Superior temporal gyrus (tissue), 1 donor: ENCODE measurements around the gene KIAA1549.

Experiments
- DNase-seq: peaks from one replicate; pipeline ENCODE4 v3.0.0-alpha.2; 2016; ENCODE audit errors: extremely low spot score

Gene KIAA1549

DNA sequence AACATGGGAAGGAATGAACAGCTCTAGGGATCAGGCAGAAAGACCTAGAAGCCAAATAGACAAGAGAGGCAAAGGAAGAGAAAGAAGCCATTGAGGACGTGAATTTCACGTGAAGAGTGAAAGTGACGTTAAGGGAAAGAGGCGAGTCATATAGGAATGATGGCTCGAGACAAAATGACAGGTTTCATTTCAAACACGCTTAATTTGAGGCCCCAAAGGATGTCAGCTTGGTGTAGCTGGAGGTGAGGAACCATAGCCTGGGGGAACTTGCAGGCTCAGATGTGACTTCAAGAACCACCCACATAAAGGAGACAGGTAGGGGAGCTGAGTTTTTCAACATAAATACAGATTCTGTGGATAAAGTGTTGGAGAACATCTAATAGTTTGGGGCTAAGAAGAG is 98.9 kb downstream of the KIAA1549 start:
- DNase-seq: no peak

DNA sequence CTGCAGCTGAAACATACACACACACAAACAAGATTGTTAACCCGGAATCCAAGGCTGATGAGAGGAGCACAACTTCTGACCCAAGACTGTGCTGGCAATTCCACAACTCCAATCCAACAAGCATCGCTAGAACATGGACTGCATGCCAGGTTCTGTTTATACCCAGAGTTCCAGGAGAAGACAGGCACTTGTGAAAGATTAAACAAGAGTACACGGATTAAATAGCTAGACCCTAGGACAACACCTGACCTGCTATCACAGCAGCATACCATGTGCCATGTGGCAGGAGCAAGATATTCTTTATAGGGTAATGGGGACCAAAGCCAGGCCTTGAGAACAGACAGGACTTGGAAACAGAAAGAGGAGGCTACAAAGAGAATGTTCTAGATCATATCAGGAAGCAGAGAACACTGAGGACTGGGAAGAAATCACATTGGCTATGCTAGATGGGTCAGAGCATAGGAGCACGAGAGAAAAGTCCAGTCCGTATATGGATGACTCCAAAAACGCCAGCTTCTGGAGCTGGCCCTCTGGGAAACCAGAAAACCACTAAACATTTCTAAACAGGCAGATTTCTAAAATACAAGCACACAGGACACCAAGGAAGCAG is 99.5 kb downstream of the KIAA1549 start:
- DNase-seq: no peak

DNA sequence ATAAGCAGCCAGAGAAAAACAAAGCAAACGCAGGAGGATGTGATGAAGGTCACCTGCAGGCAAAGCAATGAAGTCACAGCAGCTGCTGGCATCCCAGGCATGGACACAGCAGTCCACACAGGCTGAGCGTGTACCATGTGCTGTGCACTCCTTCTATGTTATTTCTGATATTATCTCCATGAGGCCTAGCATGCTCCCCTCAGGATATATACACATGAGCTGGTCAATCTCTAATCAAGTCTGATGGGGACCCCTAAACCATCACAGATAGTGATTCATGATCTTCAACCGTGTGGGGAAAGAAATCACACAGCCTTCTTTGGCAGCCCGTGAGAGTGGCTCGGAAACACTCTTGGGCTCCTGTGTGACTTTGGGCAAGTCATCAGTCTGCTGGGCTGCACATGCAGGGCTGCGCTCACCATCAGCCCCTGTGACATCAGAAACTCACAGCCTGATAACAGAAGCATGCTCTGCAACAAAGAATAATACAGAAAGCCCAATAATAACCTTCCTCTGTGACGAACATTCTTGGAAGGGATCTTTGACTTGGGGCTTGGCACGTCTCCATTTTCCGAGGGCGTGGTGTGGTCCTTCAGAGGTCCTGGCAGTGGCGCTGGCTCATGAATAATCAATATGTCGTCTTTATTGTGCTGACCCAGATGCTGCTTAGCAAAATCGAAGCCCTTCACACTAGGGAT is 100.2 kb downstream of the KIAA1549 start:
- DNase-seq: no peak

DNA sequence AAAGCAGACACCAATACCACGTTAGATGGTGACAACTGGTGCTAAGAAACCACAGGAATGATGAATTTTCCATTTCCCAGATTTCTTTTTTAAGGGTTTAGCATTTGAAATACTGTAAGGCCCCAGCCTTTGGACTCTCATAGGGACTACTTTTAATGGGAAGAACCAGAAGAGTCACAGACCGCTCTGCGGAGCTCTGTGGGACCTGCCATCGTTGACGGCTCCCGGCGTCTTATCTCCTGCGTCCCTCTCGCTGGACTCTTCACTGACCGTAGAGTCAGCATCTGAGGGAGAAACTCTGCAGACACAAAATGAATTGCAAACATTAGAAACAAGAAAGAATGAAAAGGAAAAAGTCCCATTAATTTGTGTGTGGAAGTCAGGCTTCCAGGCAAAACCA is 101.8 kb downstream of the KIAA1549 start:
- no peak for DNase-seq

DNA sequence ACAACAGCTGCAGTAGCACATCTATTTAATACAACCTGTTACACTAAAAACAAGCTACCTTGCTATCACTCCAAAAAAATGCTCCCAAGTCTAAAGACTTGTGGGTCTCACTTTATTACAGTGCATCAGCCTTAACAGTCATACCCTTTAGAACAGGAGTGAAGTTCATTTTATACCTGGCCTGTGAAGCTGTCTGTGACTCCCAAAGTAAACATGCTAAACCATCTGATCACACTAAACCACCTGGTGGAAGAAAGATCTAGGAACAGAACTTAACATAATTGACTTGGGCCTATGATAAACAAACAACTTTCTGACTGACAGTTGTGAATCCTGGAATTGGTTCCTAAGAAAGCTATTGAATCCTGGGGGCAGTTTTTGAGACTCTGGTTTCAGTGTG is 102.3 kb downstream of the KIAA1549 start:
- DNase-seq: no peak

DNA sequence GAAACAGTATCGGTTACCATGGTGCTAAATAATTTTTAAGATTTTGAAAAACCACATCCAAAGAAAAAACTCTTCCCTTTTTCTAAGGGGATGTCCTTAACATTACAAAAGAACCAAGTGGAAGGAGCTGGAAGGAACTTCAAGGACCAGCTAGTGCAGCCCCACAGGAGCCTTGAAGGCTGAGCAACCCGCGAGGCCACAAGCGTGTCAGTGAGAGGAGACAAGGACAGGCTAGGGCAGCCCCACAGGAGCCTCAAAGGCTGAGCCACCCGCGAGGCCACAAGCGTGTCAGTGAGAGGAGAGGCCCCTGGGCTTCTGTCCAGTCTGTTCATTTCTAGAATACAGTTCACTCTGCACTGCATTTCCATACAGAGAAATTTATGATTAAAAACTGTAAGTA is 103.1 kb downstream of the KIAA1549 start:
- DNase-seq: no peak

DNA sequence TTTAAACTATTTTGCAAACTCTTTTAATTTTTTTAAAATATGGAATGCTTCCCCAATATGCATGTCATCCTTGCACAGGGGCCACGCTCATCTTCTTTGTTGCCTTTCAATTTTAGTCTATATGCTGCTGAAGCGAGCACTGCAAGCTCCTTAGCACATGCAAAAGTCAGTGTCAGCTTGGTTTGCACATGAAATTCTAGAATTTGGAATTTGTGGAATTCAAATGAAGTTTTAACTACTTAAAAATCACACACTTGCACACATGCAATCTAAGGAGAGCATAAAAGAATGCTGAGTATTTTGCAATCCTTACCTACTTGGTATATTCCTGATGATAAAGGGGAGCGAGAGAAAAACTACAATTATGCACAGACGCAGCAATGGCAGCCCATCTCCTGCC is 104.9 kb downstream of the KIAA1549 start:
- no peak for DNase-seq

DNA sequence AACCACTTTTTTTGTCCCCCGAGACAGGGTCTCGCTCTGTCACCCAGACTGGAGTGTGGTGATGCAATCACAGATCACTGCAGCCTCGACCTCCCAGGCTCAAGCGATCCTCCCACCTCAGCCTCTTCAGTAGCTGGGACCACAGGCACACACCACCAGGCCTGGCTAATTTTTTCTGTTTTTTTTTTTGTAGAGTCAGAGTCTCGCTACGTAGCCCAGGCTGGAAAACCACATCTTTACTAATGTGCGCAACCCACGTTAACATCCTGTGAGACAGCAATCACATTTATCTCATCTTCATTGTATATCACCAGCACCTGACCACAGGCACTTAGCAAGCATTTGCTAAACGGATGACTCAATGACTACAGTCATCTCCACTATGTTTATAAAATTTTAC is 105.4 kb downstream of the KIAA1549 start:
- DNase-seq: no peak

DNA sequence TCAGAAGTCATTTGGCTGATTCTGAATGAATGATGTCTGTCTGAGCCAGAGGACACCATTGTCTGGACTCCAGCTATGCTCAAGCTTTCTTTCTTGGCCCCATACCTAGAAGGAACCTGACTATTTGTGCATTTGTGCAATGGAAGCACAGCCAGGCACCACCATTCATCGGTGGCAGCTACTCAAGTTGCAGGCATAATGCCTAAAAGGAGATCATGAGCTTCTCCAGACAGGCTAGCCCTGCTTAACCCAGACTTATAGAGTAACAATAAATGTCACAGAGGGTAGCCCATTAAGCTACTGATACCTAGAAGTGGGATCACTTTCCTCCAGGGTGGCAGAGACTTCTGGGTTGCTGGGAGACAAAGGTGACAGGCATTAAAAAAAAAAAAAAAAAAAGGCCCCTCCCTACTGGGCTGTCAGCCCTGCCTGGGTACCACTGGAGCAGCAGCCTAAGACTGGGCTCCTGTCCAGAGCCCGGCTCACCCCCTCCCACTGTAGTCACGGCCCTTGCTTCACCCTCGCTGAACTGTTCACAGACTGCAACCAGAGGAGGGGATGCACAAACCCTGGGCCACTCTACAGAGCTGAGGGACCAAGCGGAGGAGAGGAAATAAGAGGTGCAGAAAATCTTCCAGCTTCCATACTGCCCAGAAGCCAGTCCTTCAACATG is 107.8 kb downstream of the KIAA1549 start:
- no peak for DNase-seq

DNA sequence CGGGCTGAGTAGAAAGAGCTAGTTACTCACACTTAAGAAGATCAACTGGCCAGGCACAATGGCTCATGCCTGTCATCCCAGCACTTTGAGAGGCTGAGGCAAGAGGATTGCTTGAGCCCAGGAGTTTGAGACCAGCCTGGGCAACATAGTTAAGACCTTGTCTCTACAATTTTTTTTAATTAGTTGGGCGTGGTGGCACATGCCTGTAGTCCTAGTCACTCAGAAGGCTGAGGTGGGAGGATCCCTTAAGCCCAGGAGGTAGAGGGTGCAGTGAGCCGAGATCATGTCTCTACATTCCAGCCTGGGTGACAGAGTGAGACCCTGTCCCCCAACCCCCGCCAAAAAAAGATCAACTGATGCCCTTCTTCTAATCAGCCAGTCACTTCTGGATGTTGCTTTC is 108.6 kb downstream of the KIAA1549 start:
- DNase-seq: no peak

DNA sequence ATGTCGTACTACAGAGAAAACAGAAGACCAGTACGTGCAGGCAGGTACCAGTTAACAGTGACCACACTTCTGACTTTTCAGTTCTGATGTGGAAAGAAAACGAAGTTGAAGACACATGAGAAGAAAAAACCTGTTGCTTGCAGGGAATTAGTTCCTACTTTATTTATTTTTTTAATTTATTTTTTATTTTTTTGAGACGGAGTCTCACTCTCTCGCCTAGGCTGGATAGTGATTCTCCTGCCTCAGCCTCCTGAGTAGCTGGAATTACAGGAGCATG is 109.4 kb downstream of the KIAA1549 start:
- no peak for DNase-seq

DNA sequence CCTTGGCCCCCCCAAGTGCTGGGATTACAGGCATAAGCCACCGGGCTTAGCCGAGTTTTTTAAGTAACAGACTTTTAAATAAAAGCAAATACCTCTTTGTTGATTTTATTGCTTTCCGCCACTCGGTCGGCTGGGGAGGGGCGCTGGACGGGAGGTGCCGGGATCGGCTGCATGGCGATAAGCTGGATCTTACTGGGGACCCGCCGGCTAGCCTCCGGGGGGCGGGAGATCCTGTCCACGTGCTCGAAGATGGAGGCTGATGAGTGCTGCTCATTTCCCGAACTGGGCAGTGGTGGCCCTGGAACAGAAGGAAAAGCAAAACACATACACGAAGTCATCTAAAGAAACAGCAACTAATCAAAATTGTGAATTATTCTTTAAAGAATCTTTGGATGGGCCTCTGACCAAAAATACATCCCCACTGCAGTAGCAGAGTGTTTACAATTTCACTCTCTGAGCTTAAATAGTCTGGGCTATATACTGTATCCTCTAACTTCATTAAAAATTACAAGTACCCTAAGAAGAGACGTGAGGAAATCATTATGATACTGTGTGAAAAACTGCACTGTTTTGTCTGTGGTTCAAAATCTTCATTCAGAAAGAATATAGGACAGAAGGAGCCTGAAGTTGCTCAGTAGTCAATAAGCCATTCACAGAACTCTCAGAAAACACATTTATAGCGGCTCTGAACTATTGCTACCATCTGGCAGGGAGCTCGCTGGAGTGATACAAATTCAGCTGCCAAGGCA is 110.0 kb downstream of the KIAA1549 start:
- DNase-seq: no peak

DNA sequence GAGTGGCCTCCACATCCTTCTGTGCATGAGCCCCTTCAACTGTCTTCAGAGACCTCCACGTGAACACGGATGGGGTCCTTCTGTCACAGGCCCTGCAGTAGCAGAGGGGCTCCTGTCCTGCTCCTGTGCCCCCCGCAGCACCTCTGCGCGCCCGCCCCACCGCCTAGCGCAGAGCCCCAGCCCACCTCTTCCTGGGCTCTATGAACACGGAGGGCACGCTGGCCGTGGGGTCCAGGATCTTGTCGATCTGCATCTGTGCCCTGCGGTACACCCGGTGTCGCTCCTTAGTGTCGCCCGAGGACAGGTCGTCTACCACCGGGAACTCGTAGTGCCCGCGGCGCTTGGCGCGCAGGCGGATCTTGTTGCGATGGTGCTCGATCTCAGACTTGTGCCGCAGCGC is 111.8 kb downstream of the KIAA1549 start:
- DNase-seq: no peak

DNA sequence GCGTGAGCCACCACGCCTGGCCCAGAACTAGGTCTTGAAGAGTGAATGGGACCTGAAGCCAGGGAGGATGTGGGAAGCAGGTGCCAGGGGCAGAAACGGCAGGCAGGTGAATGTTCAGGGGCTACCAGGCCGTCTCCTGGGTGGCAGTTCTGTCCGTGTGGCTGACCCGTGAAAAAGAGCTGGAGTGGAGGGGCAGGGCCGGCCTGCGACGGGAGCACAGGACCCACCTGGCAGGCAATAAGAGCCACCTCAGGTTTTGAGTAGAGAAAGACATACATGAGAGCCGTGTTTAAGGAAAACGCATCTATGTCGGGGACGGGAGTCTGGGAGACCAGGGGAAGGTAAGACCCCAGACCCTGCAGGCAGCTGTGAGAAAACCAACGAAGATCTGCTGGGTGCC is 112.5 kb downstream of the KIAA1549 start:
- no peak for DNase-seq

DNA sequence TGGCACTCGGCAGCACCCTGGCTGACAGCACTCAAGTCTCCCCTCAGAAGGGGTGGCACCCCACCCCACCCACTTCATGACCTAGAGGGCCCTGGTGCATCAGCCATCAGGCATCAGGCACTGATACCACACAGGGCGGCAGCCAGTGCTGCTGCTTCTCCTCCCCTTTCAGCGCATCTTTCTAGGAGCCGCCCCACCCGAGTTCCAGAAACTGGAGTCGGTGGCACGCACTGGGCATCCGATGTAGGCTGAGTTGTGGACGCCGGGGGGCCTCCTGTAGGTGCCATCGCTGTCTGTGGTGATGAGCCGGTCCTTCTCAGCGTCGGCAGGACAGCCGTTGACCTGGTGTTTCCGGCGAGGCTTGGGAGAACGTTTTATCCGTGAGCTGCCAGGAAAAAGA is 113.4 kb downstream of the KIAA1549 start:
- DNase-seq: no peak

DNA sequence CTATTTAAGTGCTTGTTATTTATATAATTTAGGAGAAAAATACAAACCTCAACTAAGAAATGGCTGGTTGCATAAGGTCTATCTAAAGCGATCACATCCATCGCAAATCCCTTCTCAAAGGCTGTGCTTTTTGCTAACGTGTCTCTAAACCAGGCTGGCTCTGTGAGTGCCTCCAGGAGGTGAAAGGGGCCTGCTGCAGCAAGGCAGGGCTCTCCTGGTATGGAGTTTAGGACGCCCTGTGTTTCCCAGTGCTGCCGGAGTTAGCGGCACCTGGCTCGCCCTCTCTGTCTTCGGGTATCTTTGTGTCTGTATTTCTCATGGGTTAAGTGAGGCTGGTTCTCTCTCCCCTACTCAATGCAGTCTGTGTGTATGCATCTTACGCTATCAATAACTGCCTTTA is 114.8 kb downstream of the KIAA1549 start:
- no peak for DNase-seq

DNA sequence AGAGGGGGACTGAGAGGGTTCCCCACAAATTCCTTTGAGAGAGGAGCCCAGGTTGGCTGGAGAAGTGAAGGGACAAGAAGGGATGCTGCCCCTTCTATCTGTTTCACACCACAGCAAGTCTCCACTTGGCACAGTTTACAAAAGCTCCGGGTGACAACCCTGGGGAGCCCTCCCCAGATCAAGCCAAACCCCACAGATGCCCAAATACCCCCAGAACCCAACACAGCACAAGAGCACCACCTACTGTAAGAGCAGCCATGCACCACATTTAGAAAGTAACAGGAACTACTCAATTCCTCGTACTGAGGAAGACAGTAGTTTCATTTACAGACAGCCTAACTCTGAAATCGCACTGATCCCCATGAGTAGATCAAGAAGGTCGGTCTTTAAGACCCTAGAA is 115.3 kb downstream of the KIAA1549 start:
- no peak for DNase-seq

DNA sequence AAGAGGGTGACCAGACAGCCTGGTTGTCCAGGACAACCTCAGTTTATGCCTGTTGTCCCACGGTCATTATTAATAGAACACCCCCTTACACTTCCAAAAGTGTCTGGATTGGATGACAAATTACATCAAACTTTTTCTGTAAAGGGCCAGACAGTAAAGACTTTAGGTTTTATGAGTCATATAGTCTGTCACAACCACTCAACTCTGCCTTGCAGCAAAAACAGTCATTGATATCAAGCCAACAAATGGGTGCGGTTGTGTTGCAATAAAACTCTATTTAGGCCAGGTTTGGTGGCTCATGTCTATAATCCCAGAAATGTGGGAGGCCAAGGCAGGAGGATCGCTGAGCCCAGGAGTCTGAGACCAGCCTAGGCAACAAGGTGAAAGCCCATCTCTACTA is 116.5 kb downstream of the KIAA1549 start:
- DNase-seq: no peak

DNA sequence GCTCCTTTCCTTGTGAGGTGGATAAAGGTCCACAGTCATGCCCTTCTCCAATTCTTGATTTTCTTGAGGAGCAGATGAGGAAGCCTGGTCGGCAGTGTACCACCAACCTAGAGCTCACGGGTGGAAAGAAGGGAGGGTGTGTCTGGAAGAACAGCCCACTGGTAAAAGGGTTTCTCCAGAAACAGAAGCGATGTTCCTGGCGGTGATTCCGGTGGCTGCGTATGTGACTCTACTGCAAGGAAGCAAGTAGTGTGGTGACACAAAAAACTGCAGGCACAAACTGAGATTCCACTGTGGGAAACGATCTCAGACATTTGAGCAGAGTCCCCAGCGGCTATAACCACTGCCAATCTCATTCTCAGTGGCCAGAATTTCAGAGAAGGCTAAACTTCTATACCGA is 117.3 kb downstream of the KIAA1549 start:
- no peak for DNase-seq

DNA sequence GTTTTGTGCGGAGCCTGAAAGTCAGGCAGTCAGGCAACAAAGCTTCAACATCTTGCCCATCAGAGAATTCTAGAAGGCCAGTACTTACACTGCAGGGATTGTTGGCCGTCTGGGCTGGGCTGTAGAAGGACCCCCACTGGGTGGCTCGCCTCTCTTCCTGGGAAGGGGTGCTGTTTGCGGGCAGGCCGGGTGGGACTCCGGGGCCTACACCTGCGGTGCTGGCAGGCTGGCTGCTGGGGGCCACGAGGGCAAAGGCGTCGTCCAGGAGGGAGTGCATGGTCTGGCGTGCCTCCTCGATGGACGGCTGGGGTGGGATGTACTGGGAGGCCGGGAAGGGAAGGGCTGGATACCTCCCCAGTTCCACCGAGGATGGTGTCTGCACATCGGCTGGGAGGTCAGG is 120.1 kb downstream of the KIAA1549 start:
- DNase-seq: no peak

DNA sequence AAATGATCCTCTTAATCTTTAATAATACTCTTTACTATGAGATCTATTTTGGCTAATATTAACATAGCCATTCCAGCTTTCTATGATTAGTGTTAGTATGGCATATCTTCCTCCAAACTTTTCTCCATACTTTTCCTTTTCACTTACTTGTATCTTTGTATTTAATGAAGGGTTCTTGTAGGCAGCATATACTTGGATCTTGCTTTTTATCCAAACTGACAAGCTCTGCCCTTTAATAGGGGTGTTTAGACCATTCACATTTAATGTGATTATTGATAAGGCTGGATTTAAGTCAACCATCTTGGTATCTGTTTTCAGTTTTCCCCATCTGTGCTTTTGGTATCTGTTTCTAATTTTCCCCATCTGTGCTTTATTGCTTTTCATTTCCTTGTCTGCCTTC is 123.5 kb downstream of the KIAA1549 start:
- DNase-seq: no peak

DNA sequence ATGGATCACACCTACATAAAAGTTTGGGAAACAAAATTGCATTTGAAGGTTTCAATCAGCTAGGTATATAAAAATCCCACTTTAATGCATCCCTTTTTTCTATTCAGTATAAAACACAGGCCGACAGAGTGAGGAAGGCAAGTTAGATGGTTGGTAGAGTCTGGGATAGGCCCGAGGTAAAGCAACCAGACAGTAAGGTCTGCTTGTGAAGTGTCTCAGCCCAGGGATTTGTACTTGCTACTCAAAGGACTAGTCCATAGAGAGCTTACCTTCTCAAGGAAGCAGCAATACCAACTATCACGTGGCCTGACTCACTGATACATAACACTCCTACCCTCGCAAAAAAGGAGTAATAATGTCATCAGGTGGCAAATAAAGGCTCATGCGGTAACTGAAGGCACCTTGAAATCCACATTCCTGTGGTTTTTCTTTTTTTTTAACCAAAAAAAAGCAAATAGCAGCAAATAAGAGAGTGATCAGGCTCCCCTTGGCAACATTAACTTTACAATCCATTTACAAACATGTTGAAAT is 127.0 kb downstream of the KIAA1549 start:
- no peak for DNase-seq

DNA sequence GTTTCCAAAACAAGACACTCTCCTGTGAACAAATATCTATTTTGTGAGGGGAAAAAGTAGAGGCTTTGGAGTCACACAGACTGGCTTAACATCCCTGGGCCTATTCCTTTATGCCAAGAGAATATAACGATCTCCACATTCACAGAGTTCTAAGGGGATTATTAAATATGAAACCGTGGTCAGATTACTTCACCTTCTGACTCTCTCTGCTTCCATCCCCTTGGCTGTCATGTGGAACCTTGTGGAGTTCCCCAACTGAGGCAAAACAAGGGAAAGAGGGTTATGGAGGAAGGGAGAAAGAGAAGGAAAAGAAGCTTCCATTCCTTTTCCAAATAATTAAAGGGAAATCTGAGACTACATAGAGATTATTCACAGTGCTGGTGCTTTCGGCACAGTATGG is 127.7 kb downstream of the KIAA1549 start:
- no peak for DNase-seq
